Right atrium auricular region (tissue), 2 donors: ENCODE data around the gene TTLL12. TPM values are rescaled to one million over a fixed set of nuclear protein-coding genes. Genes with fewer than 3 reads are reported as not detected.

ENCODE experiments used
- DNase-seq: peaks from one replicate; pipeline ENCODE4 v3.0.0-alpha.2; 2019; ENCODE audit warnings: low spot score
- H3K27ac ChIP-seq, 2 donors: fragments of 200-600 bp; sonication (generic); 1 replicate in 1 of 2; 2 replicates in 1 of 2; pipeline ENCODE4 v1.5.1; 2016 to 2019
- H3K27me3 ChIP-seq, 2 donors: fragments of 200-600 bp; sonication (generic); one replicate each; pipeline versions ENCODE4 v1.5.1 to v1.6.0; 2017 to 2019
- H3K36me3 ChIP-seq: fragments of 200-600 bp; sonication (generic); one replicate; pipeline ENCODE4 v1.5.1; 2016
- H3K4me1 ChIP-seq, 2 donors: fragments of 200-600 bp; sonication (generic); one replicate each; pipeline versions ENCODE4 v1.5.1 to v1.6.0; 2017 to 2019
- H3K4me3 ChIP-seq, 2 donors: fragments of 200-600 bp; sonication (generic); 1 replicate in 1 of 2; 2 replicates in 1 of 2; pipeline ENCODE4 v1.5.1; 2017 to 2019; ENCODE audit warnings: mild to moderate bottlenecking in 1 of 2, moderate library complexity in 1 of 2
- H3K9me3 ChIP-seq, 2 donors: fragments of 200-600 bp; sonication (generic); one replicate each; pipeline ENCODE4 v1.5.1; 2019
- total RNA-seq, 2 donors: library from RNA; depleted of rRNA; stranded (reverse); fragments of >200 nt; gene quantifications; one replicate each; pipeline ENCODE4 v1.1.0, GENCODE V29; 2016
- TF ChIP-seq, protein P1 (sequence below), 2 donors: fragments of 200-600 bp; sonication (generic); IDR thresholded peaks; one replicate each; pipeline ENCODE4 v1.5.1; 2019; ENCODE audit warnings: antibody characterized with exemption in 2 of 2

Gene TTLL12
- total RNA-seq, 2 donors from 2014 or later: 11.4 to 15.1 TPM

DNA sequence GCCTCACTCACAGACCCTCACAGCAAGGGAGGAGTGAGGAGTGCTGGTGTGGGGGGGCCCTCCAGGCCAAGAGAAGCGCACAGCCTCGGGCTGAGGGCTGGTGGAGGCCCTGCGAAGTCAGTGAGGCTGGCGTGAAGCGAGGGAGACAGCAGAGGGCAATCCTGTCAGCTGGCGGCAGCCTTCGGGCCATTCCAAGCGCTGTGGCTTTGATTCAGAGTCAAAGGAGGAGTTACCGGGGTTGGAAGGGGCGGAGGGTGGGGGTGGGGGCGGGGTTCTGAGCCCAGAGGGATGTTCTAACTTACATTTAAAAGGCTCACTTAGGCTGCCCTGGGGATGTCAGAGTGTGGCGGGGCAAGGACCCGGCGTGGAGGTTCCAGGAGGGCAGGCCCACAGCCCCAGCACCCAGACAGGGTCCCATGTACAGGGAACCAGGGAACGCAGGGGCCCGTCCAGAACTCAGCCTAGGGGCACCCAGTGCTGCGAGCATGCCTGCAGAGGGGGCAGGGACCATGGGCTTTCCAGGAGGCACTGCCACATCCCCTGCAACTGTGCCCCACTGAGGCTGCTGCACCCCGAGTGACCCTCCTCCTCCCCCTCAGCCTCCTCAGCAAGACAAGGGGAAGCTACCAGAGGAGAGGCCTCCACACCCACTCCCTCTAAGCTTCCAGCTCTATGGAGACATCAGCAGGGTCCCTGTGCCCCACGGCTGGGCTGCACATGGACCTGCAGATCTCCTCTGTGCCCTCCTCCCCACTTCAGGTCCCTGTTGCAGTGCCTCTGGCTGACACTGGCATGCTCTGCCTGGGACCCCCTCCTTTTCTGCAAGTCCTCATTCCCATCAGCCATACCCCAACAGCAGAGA is 39.7 kb upstream of the TTLL12 start:
- DNase-seq: no peak
- Histone ChIP-seq H3K27me3 (peaks cover 0 to 3% of the 10 kb centered on the region in 2 donors), H3K4me1 (peaks cover 0 to 12% of the 10 kb centered on the region in 2 donors), H3K9me3 (no peaks in the 10 kb centered on the region), H3K36me3 (no peaks in the 10 kb centered on the region), H3K4me3 (no peak overlapping the region), H3K27ac (no peak overlapping the region)
- TF ChIP-seq, protein P1, sequence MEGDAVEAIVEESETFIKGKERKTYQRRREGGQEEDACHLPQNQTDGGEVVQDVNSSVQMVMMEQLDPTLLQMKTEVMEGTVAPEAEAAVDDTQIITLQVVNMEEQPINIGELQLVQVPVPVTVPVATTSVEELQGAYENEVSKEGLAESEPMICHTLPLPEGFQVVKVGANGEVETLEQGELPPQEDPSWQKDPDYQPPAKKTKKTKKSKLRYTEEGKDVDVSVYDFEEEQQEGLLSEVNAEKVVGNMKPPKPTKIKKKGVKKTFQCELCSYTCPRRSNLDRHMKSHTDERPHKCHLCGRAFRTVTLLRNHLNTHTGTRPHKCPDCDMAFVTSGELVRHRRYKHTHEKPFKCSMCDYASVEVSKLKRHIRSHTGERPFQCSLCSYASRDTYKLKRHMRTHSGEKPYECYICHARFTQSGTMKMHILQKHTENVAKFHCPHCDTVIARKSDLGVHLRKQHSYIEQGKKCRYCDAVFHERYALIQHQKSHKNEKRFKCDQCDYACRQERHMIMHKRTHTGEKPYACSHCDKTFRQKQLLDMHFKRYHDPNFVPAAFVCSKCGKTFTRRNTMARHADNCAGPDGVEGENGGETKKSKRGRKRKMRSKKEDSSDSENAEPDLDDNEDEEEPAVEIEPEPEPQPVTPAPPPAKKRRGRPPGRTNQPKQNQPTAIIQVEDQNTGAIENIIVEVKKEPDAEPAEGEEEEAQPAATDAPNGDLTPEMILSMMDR (IDR thresholded peaks at IDR 0.05): no peak

DNA sequence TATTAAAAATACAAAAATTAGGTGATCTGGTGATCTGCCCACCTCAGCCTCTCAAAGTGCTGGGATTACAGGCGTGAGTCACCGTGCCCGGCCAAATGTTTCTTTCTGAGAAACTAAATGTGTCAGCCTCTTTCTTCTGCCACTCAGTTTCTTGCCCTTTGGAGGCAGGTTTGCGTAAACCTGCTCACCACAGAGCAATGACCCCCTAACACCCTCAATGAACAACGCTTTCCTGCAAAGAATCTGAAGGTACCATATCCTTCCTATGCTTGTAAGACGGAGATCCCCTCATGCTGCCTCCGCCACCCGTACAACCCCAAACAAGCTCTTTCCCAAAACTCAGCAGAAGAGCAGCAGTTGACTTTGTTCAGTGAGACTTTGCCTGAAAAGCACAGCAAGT is 38.7 kb upstream of the TTLL12 start:
- Histone ChIP-seq H3K27ac (no peak overlapping the region), H3K27me3 (no peaks in the 10 kb centered on the region), H3K9me3 (no peaks in the 10 kb centered on the region), H3K4me3 (no peak overlapping the region), H3K36me3 (no peaks in the 10 kb centered on the region), H3K4me1 (peaks cover 0 to 14% of the 10 kb centered on the region in 2 donors)
- TF ChIP-seq, protein P1 (IDR thresholded peaks at IDR 0.05): no peak
- no peak for DNase-seq

DNA sequence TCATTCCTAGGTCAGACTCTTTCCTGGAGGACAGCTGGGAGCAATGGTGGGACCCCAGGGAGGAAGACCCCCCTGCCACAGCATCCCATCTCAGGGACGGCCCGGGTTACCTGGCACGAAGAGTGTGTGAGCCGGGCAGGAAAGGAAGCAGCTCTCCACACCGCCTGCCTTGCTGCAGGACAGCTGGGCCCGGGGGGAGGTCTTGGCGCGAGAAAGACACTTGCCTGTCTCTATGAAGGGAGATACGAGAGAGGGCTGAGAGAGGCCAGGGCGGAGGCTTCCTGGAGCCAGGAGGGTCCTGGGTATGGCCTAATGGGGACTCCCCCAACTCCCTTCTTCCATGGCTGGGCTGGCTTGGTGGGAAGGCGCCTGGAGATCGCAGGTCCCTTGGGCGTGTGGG is 36.1 kb upstream of the TTLL12 start:
- Histone ChIP-seq H3K36me3 (no peaks in the 10 kb centered on the region), H3K4me3 (no peak overlapping the region), H3K4me1 (peaks cover 0 to 14% of the 10 kb centered on the region in 2 donors), H3K27ac (no peak overlapping the region), H3K27me3 (no peaks in the 10 kb centered on the region), H3K9me3 (no peaks in the 10 kb centered on the region)
- TF ChIP-seq, protein P1 (IDR thresholded peaks at IDR 0.05): no peak
- no peak for DNase-seq

DNA sequence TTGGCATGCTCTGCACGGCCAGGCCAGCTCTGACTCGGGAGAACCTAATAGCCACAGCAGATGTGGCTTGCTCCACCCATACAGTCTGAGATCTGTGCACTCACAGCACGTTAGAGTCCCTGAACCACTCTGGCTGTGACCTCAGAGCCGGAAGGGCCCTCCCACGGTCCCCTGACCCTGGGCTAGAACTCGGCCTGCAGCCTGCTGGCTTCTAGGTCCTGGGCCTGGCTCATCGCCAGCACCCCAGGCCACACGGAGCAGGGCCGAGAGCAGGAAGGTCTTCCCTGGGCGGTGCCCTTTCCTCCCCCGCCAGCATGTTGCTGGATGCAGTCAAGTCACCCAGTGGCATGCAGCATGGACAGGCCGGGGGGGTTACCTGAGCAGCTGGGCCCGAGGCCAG is 35.3 kb upstream of the TTLL12 start:
- H3K27me3 ChIP-seq: no peaks in the 10 kb centered on the region
- DNase-seq: no peak
- no peak overlapping the region for H3K27ac ChIP-seq
- TF ChIP-seq, protein P1 (IDR thresholded peaks at IDR 0.05): no peak
- no peaks in the 10 kb centered on the region for H3K9me3 ChIP-seq
- peaks cover 0 to 14% of the 10 kb centered on the region in 2 donors for H3K4me1 ChIP-seq
- H3K4me3 ChIP-seq: no peak overlapping the region
- no peaks in the 10 kb centered on the region for H3K36me3 ChIP-seq

DNA sequence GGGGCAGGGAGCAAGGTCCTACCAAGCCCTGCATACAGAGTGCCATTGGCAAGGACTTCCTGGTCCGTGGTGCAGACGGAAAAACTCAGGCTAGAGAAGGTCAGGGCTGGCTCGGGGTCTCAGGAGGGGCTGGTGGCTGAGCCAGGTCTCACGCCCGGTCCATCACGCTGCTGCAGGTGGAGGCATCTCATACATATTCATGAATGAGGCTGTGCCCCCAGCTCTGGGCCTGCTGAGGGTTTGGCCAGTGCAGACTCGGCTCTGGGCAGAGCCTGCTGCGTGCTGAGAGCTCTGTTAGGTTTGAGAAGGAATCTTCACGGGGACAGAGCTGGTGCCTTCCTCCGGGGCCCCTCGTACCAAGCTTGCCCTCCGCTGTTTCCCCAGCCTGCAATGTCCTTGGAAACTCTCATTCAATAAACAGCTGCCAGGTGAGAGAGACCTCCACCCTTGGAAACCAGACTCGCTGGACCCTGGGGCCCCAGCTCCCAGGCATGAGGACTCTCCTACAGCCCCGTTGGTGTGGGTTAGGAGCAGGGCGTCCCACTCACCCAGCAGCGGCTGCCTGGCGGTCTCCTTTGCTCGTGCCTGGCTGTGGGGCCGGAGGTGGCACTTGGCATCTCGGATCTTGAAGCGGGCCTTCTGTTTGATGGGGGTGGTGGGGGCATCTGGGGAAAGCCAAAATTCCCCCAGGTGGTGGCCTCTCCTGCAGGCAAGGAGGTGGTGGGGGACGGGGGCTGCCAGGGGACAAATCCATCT is 33.9 kb upstream of the TTLL12 start:
- Histone ChIP-seq H3K4me1 (peaks cover 0 to 14% of the 10 kb centered on the region in 2 donors), H3K4me3 (no peak overlapping the region), H3K27me3 (no peaks in the 10 kb centered on the region), H3K27ac (no peak overlapping the region), H3K36me3 (no peaks in the 10 kb centered on the region), H3K9me3 (no peaks in the 10 kb centered on the region)
- TF ChIP-seq, protein P1 (IDR thresholded peaks at IDR 0.05): no peak
- no peak for DNase-seq
